ENCODE measurements around the gene GPR37L1. TPM values are rescaled to one million over a fixed set of nuclear protein-coding genes. Genes with fewer than 3 reads are reported as not detected.

GPR37L1 gene
- total RNA-seq (2014; rRNA removed; shearing (Covaris generic)): under 0.01 and 0.06 TPM in 2 replicates

DNA sequence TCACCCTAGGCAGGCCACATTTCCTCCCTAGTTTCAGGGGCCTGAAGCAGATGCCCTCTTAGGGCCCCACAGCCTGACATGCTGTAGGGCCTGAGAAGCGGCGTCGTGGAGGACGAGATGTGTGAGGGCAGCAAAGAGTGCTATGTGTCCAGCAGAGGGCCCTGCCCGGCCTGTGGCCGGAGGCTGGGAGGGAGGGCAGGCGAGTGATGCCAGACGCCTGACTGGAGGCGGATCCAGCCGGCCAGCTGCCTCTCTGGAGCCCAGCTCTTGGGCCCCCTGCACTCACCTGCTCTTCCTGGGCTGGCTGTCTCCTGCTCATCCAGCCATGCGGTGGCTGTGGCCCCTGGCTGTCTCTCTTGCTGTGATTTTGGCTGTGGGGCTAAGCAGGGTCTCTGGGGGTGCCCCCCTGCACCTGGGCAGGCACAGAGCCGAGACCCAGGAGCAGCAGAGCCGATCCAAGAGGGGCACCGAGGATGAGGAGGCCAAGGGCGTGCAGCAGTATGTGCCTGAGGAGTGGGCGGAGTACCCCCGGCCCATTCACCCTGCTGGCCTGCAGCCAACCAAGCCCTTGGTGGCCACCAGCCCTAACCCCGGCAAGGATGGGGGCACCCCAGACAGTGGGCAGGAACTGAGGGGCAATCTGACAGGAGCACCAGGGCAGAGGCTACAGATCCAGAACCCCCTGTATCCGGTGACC is at the start of gene GPR37L1:
Gene GPR37L1 (plus strand): TSS at position 279 of the 697 bp plus-strand sequence. CDS start 47 bp downstream, at position 326.
- DNase-seq (ENCODE audit: low read depth): no peak

DNA sequence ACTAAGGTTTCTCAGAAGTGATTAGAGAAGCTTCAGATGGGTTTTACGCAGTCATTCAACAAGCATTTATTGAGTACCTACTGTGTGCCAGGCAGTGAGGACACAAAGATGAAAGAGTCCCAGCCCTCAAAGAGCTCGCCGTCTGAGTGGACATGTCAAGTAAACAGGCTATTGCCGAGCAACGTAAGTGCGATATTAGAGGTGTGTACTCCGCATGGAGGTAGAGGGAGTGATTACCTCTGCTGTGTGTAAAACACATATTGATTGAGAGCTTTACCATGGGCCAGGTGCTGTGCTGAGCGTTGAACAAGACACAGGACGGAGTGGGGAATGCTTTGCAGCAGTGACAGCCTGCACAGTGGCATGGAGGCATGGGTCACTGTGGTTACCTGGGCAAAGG is 49.5 kb upstream of the GPR37L1 start:
- no peak for DNase-seq (ENCODE audit: low read depth)

DNA sequence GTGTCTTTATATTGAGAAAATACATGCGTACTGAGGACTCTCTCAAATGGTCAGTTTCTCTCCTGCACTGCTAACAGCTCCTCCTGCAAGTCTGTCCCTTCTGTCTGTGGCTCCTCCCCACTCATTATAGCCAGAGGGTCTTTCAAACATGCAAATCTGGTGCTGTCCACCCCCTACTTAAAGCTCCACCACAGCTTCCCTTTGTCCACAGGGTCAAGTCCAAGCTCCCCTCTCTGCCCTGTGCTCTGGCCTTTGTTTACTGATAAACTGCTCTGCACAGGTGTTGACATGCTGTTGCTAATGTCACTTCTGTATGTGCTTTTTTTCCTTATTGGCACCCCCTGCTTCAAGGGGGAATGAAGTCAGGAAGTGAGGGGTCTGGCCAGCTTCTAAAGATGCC is 47.7 kb upstream of the GPR37L1 start:
- DNase-seq (ENCODE audit: low read depth): no peak

DNA sequence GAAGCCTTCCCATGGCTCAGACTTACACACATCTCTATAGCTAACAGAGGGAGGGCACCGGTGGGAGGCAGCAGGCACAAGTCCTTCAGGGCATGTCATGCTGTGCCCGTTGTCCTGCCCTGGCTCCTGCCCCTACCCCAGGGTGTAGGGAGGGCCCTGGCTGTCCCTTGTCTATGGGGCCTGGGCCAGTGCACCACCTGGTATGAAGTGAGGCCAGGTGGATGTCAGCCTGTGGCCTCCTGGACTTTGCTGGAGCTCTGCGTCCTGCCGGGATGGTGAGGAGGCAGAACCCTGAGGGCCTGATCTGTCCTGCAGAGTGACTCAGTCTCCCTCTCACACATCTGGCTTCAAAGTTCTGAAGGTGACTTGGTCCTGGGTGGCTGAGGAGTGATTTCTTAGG is 47.3 kb upstream of the GPR37L1 start:
- no peak for DNase-seq (ENCODE audit: low read depth)

- no peak for DNase-seq (ENCODE audit: low read depth)
Measured at GRCh38 chr1:202076050-202076511, 46.6 kb upstream of the GPR37L1 start.

- DNase-seq (ENCODE audit: low read depth): no peak
Measured at GRCh38 chr1:202078241-202078640, 44.5 kb upstream of the GPR37L1 start.

DNA sequence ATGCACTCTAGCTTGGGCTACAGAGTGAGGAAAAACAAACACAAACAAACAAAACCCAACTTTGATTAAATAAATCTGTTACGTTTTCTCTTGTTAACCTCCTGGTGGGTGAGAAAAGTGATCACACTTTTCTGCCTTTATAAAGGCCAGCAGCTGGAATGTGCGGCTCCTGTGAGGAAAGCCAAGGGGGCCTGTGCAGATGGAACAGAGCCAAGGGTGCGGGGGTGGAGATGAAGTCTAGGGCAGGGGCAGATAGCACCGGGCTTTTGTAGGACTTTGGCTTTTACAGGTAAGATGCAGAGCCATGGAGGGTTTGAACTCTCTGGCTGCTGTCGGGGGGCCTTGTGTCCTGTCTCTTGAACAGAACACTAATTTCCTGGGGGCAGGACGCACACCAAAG is 40.7 kb upstream of the GPR37L1 start:
- DNase-seq (ENCODE audit: low read depth): no peak

DNA sequence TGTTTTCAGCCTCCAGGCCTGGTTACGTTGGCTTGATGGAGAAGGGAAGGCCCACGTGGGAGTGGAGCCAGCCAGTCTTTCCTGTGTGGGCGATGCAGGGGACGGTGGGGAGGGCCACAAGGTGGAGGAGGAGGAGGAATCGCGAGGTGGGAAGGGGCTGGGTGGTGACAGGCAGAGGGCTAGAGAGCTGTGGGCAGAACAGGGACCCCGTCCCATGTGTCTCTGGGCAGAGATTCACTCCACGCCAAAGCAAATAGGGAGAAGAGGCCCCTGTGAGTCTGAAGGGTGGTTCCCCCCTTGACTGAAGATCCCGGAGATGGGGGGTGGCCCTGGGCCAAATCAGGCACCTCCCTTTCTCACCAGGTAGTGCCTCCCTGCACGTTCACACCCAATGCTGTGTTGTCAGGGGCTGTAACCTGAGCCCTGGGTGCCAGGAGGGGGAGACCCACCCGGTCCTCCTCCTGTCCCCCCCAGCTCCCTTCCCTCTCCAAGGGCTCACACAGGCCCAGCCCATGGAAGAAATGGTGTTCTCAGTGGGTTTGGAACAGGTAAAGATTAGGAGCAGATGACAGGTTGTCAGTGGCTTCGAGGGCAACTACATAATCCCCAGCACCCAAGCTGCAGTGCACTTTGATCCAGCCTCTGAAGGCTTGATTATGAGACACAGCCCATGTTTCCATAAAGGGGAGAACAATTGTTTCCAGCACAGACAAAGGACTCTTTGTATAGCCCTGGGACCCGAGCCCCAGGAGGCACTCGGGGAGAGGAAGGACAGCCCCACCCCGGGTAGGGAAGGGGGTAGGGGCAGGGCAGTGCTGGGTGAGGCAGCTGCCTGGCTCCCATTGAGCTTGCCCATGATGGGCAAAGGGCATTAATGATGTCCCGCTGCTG is 37.7 kb upstream of the GPR37L1 start:
- no peak for DNase-seq (ENCODE audit: low read depth)

DNA sequence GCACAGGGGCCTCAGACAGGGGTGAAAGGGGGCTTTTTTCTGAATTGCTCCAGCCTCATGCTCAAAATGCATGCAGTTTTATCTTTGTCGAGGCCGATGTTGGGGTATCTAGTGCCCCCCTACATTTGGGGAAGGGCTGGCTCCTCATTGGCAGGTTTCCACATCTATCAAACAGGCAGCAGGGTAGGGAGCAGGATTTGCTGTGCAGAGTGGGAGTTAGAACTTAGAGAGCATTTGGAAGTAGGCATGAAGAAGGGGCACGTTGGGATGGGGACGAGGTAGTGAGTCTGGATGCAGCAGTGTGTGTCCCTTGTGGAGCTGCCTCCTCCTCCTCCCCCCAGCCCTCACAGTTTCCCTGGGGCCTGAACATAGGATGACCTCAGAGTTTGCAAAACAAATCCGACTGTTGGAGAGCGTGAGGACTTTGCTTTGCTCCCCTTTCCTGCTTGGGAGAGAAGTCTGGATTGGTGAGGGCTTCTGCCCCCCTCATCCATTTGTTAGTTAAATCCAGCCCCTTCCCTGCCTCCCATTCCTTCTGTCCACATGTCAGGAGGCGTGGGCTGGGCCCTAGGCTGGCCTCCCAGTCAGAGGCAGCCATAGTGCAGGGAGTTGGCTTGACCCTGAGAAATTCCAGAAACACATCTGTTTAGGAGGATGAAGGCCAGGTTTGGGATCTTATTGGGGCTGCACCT is 36.9 kb upstream of the GPR37L1 start:
- DNase-seq (ENCODE audit: low read depth): no peak

- DNase-seq (ENCODE audit: low read depth): no peak
Measured at GRCh38 chr1:202086579-202087350, 36.0 kb upstream of the GPR37L1 start.

- DNase-seq (ENCODE audit: low read depth): no peak
Measured at GRCh38 chr1:202088206-202088605, 34.5 kb upstream of the GPR37L1 start.

DNA sequence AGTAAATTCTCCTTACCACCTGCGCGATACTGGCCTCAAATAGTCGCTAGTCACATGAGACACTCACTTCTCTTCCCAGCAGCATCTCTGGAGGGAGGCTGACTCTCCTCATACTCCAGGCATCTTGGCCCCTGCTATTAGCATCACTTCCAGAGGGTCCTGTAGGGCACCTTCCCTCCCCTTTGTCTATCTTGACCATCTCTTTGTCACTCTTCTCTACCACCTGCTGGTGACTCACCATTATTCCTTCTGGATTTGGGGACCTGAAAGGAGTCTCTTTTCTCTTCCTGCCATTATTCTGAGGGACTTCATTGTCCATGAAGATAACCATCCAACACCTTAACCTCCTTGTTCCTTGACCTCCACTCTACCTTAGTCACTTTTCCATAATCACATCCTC is 31.7 kb upstream of the GPR37L1 start:
- no peak for DNase-seq (ENCODE audit: low read depth)

- DNase-seq (ENCODE audit: low read depth): no peak
Measured at GRCh38 chr1:202093858-202094257, 28.9 kb upstream of the GPR37L1 start.

- DNase-seq (ENCODE audit: low read depth): no peak
Measured at GRCh38 chr1:202101184-202101583, 21.5 kb upstream of the GPR37L1 start.

- no peak for DNase-seq (ENCODE audit: low read depth)
Measured at GRCh38 chr1:202104073-202104472, 18.6 kb upstream of the GPR37L1 start.

- DNase-seq (ENCODE audit: low read depth): peak; percentile 72
Measured at GRCh38 chr1:202105571-202106339, 17.0 kb upstream of the GPR37L1 start.

GRCh38 chr1:202106340-202107254 is 16.1 kb upstream of the GPR37L1 start:
- DNase-seq (ENCODE audit: low read depth): peak; percentile 52

- peak; percentile 43 for DNase-seq (ENCODE audit: low read depth)
Measured at GRCh38 chr1:202107321-202107761, 15.4 kb upstream of the GPR37L1 start.
